NCI-H748 (cell line): Measurements from ENCODE around the gene CACNA2D2.
A peak's percentile ranks its signal among the peaks of the same experiment; 100 is the strongest.

ENCODE experiments used
- DNase-seq: peaks from one replicate; lab custom pipeline; 2025; ENCODE audit not compliant: unreplicated experiment; lab: John Stamatoyannopoulos, UW

CACNA2D2 gene

GRCh38 chr3:50375258-50375931 lies 128.0 kb downstream of the CACNA2D2 start:
- DNase-seq, result peak; percentile 7

DNA sequence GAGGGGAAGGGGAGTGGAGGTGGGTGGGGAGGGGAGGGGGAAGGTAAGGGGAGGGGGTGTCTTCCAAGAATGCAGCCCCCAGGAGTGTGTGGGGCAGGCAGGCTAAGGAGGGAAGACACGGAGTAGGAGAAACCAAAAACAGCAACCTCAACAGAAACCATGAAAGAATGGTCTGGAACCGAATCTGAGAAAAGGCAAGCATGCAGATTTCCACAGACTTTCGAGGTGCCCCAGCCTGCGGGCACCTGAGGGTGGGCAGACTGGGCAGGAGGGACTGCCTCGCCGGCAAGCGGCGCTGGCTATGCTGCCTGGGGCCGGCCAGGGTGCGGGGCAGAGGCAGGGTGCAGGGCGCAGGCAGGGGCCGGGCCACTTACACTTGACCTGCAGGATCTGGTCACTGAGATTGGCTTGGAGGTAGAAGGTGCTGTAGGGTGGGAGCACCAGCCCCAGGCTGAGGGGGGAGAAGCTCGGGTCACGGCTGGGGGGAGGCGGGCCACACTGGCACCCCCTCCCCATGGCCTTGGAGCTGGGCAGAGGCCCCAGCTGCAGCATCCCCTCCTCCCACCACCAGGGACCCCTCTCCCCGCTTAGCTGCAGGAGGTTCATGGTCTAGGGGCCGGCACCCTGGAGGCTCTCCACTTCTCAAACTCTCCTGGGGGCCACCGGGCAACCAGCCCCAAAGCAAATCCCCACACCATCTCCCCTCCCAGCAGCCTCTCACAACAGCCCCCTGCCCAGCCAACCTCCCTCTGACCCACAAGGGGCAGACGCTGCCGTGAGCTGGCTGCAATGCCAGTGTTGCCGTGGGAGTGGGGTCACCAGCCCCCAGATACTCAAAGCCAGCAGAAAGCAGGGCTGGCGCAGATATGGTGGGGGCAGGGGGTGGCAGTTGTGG lies 128.8 kb downstream of the CACNA2D2 start:
- no peak for DNase-seq

GRCh38 chr3:50373146-50374051 lies 130.0 kb downstream of the CACNA2D2 start:
- DNase-seq, result peak; percentile 4

DNA sequence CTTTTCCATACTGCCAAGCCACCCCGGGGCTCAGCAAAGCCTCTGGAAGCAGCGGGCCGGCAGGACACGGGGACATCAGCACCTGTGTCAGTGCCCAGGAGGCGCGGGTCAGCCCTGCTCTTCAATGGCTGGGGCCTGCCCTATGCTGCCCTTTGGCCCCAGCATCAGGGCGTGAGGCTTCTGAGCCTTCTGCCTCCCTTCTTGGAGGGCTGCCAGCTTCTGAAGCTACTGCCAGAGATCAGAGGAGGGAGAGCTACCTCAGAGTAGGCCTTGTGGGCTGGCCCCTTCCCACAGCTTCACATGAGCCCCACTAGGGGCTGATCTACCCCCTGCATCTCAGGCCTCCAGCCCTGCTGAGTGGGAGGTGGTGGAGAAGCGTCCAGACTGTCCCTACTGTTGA lies 131.1 kb downstream of the CACNA2D2 start:
- no peak for DNase-seq

- no peak for DNase-seq
Measured at GRCh38 chr3:50371133-50371685, 132.2 kb downstream of the CACNA2D2 start.

DNA sequence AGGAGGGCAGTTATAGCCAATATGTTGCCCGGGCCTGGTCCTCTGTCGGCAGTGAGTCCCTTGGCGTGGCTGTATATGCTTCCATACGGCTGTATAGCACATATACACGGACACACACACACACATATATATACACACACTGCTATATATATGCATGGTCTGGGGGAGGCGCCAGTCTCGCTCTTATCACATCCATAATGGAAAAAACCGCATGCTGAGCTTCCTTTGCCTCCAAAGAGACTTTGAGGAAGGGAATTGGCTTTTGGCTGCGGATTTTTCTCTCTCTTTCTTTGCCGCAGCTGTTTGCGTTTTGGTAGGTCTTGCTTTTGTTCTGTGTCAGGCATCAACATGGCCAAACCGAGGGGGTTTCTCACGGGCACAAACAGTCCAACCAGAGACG lies 132.8 kb downstream of the CACNA2D2 start:
- peak; percentile 40 for DNase-seq

DNA sequence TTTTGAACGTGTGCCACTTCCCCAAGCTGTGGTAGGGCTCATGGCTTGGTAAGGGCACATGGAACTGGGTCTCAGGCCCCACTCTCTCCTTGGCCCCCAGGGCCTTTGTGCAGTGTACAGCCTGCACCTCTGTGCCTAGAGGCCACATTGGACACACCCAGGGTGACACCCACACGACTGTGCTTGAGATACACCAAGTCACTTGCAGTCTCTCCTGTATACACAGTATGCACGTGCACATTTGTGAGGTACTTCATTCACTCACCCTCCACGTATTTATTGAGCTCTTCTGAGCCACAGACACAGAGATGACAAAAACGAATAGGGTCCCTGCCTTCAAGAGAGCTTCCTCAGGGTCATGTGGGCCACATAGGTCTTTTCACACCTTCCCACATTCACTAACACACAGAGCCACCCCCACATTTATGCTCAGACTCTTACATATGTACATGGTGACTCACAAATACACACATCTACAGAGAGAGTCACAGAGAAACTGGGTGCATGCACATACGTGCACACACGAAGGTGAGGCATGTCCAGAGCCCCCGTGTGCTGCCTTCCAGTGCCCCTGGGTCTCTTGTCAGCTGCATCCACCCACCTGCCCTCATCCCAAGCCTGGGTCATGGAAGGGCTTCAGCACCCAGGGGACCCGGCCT lies 134.3 kb downstream of the CACNA2D2 start:
- DNase-seq, result no peak

GRCh38 chr3:50365842-50366220 lies 137.6 kb downstream of the CACNA2D2 start:
- DNase-seq, result no peak

DNA sequence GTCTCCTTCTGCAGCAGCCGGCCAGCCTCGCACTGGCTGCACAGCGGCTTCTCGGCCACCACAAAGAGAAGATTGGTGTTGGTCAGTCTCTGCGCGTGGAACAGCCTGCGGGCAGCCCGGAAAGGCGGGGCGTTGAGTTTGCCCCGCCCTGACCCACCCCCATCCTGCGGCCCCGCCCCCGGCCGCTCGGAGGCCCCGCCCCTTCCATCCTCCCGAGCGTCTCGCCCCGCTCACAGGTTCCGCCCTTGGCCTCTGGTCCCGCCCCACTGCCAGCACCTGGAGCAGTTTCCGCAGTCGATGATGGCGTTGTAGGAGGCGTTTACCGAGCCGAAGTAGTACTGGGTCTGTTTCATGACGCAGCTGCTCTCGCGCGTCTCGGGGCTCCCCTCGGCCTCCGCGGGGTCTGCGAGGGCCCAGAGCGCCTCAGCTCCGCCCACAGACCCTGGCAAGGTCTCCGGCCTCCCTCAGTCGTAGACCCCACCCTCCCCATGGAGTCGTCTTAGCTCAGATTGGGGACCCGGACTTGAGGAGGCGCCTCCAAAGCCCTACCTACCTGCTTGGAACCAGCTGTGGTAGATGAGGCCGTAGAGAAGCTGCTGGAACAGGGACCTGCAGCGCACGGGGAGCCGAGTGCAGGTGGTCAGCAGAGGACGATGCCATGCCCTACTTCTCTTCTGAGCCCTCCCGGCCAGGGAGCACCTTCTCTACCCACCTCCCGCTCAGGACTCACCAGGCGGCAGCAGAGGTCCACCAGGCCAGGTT lies 138.2 kb downstream of the CACNA2D2 start:
- peak; percentile 87 for DNase-seq

DNA sequence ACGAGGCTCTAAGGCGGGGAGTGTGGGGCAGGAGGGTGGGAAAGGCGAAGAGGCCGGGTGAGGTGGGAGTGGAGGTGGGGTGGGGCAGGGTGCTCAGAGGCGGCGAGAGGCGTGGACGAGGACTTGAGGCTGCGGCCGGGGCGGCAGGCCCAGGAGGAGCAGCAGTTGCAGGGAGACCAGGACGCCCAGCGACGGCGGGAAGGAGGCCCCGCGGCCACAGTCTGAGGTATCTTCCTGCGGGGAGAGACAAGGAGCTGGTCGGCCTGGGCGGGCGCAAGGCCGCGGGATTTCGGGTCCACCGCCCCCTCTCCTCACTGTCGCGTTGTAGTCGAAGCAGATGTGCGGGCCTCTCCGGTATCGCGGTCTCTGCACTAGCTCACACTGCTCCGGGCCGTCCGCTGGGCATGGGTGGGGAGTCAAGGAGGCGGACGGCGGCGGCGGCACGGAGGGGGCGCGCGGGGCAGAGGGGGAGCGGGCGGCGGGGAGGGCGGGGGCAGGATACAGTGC lies 138.8 kb downstream of the CACNA2D2 start:
- no peak for DNase-seq

- no peak for DNase-seq
Measured at GRCh38 chr3:50359760-50360110, 143.7 kb downstream of the CACNA2D2 start.

- DNase-seq, result peak; percentile 96
Measured at GRCh38 chr3:50358911-50359759, 144.3 kb downstream of the CACNA2D2 start, which contains the start of gene TMEM115. TSS of gene TMEM115 (minus strand) at chr3:50359521. CDS start at chr3:50359063, 458 bp downstream.

DNA sequence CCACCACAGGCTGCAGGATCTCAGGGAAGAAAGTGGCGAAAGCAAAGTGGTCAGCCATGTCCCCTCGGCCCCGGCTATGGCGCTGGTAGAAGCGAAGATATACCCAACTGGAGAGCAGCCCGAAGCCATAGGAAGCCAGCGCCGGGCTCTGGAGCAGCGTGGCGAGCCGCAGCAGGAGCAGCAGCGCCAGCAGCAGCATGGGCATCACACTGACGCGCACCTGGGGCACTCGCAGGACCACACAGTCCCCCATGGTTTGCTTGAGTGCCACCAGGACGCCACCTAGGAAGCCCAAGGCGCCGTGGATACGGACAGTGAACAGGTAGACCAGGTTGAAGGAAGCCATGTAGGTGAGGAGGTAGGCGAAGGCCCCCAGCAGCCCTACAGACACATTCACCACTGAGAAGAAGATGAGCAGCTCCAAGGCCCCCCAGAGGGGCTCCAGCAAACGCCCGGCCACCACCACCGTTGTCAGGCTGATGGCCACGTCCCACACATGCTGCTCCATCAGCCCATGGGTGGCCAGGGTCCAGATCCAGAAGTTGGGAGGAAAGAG lies 145.0 kb downstream of the CACNA2D2 start:
- peak; percentile 16 for DNase-seq

GRCh38 chr3:50357481-50357880 lies 146.0 kb downstream of the CACNA2D2 start:
- DNase-seq, result no peak

GRCh38 chr3:50356553-50356952 lies 146.9 kb downstream of the CACNA2D2 start:
- peak; percentile 12 for DNase-seq

- DNase-seq, result no peak
Measured at GRCh38 chr3:50355829-50356552, 147.4 kb downstream of the CACNA2D2 start.

DNA sequence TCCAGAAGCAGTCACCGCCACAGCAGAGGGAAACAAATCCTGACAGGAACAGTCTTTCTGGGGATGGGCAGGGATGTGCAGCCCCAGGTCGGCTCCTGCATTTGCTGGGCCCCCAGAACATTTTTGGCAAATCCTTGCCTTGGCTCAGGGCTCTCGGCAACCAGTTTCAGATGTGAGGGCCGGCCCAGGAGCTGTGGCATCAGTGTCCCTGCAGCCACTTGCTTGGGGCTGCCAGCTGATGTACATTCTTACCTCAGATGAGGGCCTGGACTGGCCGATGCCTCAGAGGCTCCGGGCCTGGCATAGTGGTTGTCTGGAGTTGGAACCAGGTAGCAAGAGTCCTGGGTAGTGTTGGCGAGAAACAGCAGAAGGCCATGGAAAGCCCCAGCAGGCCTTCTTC lies 148.6 kb downstream of the CACNA2D2 start:
- no peak for DNase-seq
